Endodermal cell (in vitro differentiated cells): ENCODE measurements around the gene RAPSN. TPM values are rescaled to one million over a fixed set of nuclear protein-coding genes. Genes with fewer than 3 reads are reported as not detected.

Source experiments
- DNase-seq: peaks from one replicate; pipeline ENCODE4 v3.0.0-alpha.2; 2017
- H3K27ac ChIP-seq: 2 replicates; pipeline ENCODE4 v1.5.1; 2013; ENCODE audit warnings: mild to moderate bottlenecking, low read depth, low read length, moderate library complexity
- H3K27me3 ChIP-seq: 2 replicates; pipeline ENCODE4 v1.6.1; 2013; ENCODE audit warnings: mild to moderate bottlenecking, low read length, moderate library complexity; ENCODE audit not compliant: insufficient read depth, control insufficient read depth, poor library complexity, severe bottlenecking
- H3K36me3 ChIP-seq: 2 replicates; pipeline ENCODE4 v1.7.0; 2013; ENCODE audit warnings: mild to moderate bottlenecking, low read length, moderate library complexity; ENCODE audit not compliant: control insufficient read depth, insufficient read depth
- H3K4me1 ChIP-seq: one replicate; pipeline ENCODE4 v1.7.0; 2013; ENCODE audit warnings: low read length; ENCODE audit not compliant: control insufficient read depth, insufficient read depth
- H3K4me3 ChIP-seq: 2 replicates; pipeline ENCODE4 v1.5.1; 2013; ENCODE audit warnings: mild to moderate bottlenecking, low read length, moderate library complexity
- H3K9ac ChIP-seq: 2 replicates; pipeline ENCODE4 v1.6.1; 2013; ENCODE audit warnings: mild to moderate bottlenecking, low read length, moderate library complexity; ENCODE audit not compliant: poor library complexity, severe bottlenecking; ENCODE audit errors: extremely low read depth
- H3K9me3 ChIP-seq: 2 replicates; pipeline ENCODE4 v1.6.1; 2013; ENCODE audit warnings: mild to moderate bottlenecking, low read length, moderate library complexity; ENCODE audit not compliant: control insufficient read depth
- H3K27ac Mint-ChIP-seq: 2 replicates; pipeline ENCODE4 v1.8.0; 2020; ENCODE audit warnings: mixed read lengths
- H3K27me3 Mint-ChIP-seq: 2 replicates; pipeline ENCODE4 v1.8.0; 2021; ENCODE audit warnings: mild to moderate bottlenecking, mixed read lengths; ENCODE audit not compliant: insufficient read depth
- H3K36me3 Mint-ChIP-seq: 2 replicates; pipeline ENCODE4 v1.8.0; 2020; ENCODE audit warnings: low read depth, mixed read lengths
- H3K4me1 Mint-ChIP-seq: 2 replicates; pipeline ENCODE4 v1.8.0; 2020; ENCODE audit warnings: mixed read lengths
- H3K4me3 Mint-ChIP-seq: 2 replicates; pipeline ENCODE4 v1.8.0; 2020; ENCODE audit warnings: mild to moderate bottlenecking, moderate library complexity, mixed read lengths
- H3K9me3 Mint-ChIP-seq: 2 replicates; pipeline ENCODE4 v1.8.0; 2020; ENCODE audit warnings: mild to moderate bottlenecking, mixed read lengths
- WGBS, 2 experiments: methylation state at CpG; one replicate each; pipeline versions ENCODE4 v1.1.5 to v1.1.7; 2013; ENCODE audit warnings: missing lambda C conversion rate in 2 of 2, mixed read lengths in 1 of 2; ENCODE audit not compliant: insufficient coverage in 1 of 2, insufficient read length in 1 of 2; 5-methylcytosine and 5-hydroxymethylcytosine counted together
- total RNA-seq, 2 donors: library from RNA; stranded (reverse); fragmentation: NEBNext Ultra II Directional in 1 of 2; extraction: Animal tissue kit (Norgen Biotek cat#: 25700) in 1 of 2; gene quantifications; 2 replicates in 1 of 2; 3 replicates in 1 of 2; pipeline ENCODE4 v1.2.1, GENCODE V29; 2021
- TF ChIP-seq, protein P1 (sequence below): fragments of 200-600 bp; sonication (generic); conservative IDR thresholded peaks from 2 replicates; pipeline ENCODE4 v1.5.0; 2021; ENCODE audit warnings: antibody characterized with exemption, mild to moderate bottlenecking

Gene RAPSN
- total RNA-seq, 2 donors from 2014 or later, result 0.40 to 0.64 TPM

DNA sequence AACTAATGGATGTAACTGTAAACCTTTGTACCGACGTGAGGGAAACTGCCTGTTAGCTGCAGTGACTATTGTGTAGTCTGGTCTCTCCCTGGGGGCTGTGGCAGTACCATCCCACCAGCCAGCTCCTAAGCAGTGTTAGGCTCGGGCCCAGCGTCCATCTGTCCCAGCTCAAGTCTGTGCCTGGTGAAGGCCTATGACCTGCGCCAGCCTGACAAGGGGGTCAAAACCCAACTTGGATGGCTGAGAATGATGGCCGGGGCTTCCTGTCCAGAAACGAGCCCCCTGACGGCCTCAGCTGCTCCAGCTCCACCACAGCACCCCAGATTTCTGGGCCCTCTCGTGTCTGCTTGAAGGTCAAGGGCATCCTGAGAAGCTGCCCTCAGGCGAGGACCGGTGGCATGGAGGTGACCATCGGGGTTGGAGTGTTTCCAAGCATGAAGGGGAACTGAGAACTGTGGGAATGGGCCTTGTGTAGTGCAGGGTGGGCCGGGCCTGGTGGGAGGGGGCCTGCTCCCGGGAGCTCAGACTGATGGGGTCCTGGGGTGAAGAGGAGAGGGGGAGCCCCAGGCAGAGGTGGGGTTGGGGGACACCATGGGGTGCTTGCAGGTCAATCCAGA is 56.3 kb downstream of the RAPSN start:
- no peaks in the 10 kb centered on the region for H3K4me1 Mint-ChIP-seq

DNA sequence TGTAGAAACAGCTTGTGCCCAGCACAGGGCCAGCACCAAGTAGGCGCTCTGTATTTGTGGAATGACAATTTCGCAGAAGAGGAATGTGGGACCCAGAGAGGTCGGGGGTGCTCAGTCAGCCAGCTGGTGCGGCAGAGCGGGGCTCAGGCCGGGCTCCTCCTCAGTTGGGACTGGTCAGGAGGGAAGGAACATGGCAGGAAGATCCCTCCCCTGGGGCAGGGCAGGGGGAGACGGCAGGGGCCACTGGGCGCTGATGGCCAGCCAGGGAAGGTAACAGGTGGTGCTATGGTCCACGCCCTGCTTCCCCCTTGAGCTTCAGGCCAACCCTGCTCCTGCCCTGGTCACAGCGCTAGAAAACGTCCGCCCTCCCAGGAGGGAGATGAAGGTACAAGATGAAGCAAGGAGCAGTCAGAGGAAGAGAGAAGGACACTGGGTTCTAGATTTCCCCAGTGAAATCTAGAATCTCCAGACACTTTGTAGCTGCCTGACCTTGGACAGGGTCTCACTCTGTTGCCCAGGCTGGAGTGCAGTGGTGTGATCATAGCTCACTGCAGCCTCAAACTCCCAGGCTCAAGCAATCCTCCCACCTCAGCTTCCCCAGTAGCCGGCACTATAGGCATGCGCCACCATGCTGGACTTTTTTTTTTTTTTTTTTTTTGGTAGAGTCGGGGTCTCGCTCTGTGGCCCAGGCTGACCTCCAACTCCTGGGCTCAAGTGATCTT is 57.1 kb downstream of the RAPSN start:
- Mint-ChIP-seq H3K9me3 (no peaks in the 10 kb centered on the region), H3K4me3 (no peak overlapping the region), H3K4me1 (no peaks in the 10 kb centered on the region), H3K36me3 (no peaks in the 10 kb centered on the region), H3K27ac (no peak overlapping the region), H3K27me3 (no peaks in the 10 kb centered on the region)
- no peaks in the 10 kb centered on the region for H3K4me1 ChIP-seq
- no peaks in the 10 kb centered on the region for H3K27me3 ChIP-seq
- WGBS, 2 experiments, result 95% methylated on average over 11 to 16 of the region's 16 CpGs
- H3K9me3 ChIP-seq, result no peaks in the 10 kb centered on the region
- no peak for DNase-seq
- no peak overlapping the region for H3K4me3 ChIP-seq
- H3K27ac ChIP-seq, result no peak overlapping the region
- H3K9ac ChIP-seq, result no peak overlapping the region
- no peaks in the 10 kb centered on the region for H3K36me3 ChIP-seq
- TF ChIP-seq, protein P1, sequence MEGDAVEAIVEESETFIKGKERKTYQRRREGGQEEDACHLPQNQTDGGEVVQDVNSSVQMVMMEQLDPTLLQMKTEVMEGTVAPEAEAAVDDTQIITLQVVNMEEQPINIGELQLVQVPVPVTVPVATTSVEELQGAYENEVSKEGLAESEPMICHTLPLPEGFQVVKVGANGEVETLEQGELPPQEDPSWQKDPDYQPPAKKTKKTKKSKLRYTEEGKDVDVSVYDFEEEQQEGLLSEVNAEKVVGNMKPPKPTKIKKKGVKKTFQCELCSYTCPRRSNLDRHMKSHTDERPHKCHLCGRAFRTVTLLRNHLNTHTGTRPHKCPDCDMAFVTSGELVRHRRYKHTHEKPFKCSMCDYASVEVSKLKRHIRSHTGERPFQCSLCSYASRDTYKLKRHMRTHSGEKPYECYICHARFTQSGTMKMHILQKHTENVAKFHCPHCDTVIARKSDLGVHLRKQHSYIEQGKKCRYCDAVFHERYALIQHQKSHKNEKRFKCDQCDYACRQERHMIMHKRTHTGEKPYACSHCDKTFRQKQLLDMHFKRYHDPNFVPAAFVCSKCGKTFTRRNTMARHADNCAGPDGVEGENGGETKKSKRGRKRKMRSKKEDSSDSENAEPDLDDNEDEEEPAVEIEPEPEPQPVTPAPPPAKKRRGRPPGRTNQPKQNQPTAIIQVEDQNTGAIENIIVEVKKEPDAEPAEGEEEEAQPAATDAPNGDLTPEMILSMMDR, result no peak

More for the DNA sequence above, 56.3 kb downstream of the RAPSN start:
- no peaks in the 10 kb centered on the region for H3K9me3 Mint-ChIP-seq
- H3K27ac ChIP-seq, result no peak overlapping the region
- TF ChIP-seq, protein P1, result no peak
- WGBS, 2 experiments, result 91 to 93% methylated on average over 9 to 14 of the region's 14 CpGs
- H3K4me3 ChIP-seq, result no peak overlapping the region
- no peaks in the 10 kb centered on the region for H3K9me3 ChIP-seq
- no peak for DNase-seq
- no peak overlapping the region for H3K9ac ChIP-seq
- H3K4me3 Mint-ChIP-seq, result no peak overlapping the region
- no peaks in the 10 kb centered on the region for H3K36me3 Mint-ChIP-seq
- H3K27me3 ChIP-seq, result no peaks in the 10 kb centered on the region
- H3K27me3 Mint-ChIP-seq, result no peaks in the 10 kb centered on the region
- no peak overlapping the region for H3K27ac Mint-ChIP-seq
- H3K36me3 ChIP-seq, result no peaks in the 10 kb centered on the region
- H3K4me1 ChIP-seq, result no peaks in the 10 kb centered on the region

DNA sequence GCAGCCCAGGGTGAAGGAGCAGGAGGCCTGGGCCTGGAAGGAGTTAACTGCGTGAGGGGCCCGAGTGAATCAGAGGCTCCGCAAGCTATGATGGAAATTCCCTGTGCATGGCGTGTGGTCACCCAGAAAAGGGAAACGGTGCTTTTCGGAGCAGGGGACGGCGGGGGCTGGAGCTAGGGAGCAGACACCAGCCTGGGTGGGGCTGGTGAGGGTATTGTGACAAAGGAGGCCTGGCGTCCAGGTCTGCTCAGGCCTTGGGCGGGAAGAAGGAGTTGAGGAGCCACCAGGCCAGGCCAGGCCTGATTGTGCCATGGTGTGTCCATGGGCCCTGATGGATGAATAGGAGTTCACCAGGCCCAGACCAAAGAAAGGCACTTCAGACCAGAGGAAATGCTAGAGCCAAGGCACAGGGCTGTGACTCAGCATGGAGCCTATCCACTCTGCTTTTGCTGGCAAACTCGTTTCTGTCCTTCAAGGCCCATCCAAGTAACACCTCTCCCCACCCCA is 57.8 kb downstream of the RAPSN start:
- Mint-ChIP-seq H3K9me3 (no peaks in the 10 kb centered on the region), H3K4me1 (no peaks in the 10 kb centered on the region), H3K27me3 (no peaks in the 10 kb centered on the region), H3K36me3 (no peaks in the 10 kb centered on the region), H3K27ac (peak overlapping the region; percentile 64), H3K4me3 (no peak overlapping the region)
- no peaks in the 10 kb centered on the region for H3K27me3 ChIP-seq
- no peak overlapping the region for H3K27ac ChIP-seq
- H3K36me3 ChIP-seq, result no peaks in the 10 kb centered on the region
- H3K4me3 ChIP-seq, result no peak overlapping the region
- peak; percentile 44 for DNase-seq
- no peaks in the 10 kb centered on the region for H3K9me3 ChIP-seq
- H3K9ac ChIP-seq, result no peak overlapping the region
- 95% methylated on average over 10 to 11 of the region's 11 CpGs for WGBS, 2 experiments
- TF ChIP-seq, protein P1, result no peak
- H3K4me1 ChIP-seq, result no peaks in the 10 kb centered on the region
